ENCODE results near the gene LCMT1. TPM values are rescaled to one million over a fixed set of nuclear protein-coding genes. Genes with fewer than 3 reads are reported as not detected.

The LCMT1 gene
- total RNA-seq: 21.7 and 25.1 TPM in 2 replicates

GRCh38 chr16:25111403-25112166, at the start of gene LCMT1:
Gene LCMT1, plus strand, starts transcription at chr16:25111742. Its CDS starts 142 bp downstream, at chr16:25111884.

Small RNA genes lying within 50 kb of the gene (small RNA-seq; reads per million reads assigned to genes)
- gene RN7SL557P: not detected

Other genes starting within 250 kb of the LCMT1 start
- 111 and 112 TPM in 2 replicates for gene ARHGAP17, start 96.4 kb upstream of the LCMT1 start, total RNA-seq
- not detected in 2 replicates for gene AQP8, start 105.2 kb downstream of the LCMT1 start, total RNA-seq
- 7.0 and 7.8 TPM in 2 replicates for gene ZKSCAN2, start 146.1 kb downstream of the LCMT1 start, total RNA-seq

All from thoracic aorta endothelial cell (primary cell).